GM23248 (cell line): ENCODE data around the gene TEKT3. TPM values are rescaled to one million over a fixed set of nuclear protein-coding genes. Genes with fewer than 3 reads are reported as not detected.

Experiments used
- DNase-seq: peaks from one replicate; pipeline ENCODE4 v3.0.0-alpha.2; 2015
- H2AFZ ChIP-seq: fragments of 200-600 bp; sonication (generic); 2 replicates; pipeline ENCODE4 v1.6.1; 2016; ENCODE audit warnings: antibody characterized with exemption
- H3F3A ChIP-seq: fragments of 200-600 bp; sonication (generic); 2 replicates; pipeline ENCODE4 v1.6.1; 2016; ENCODE audit warnings: mild to moderate bottlenecking, antibody characterized with exemption, mixed run types; ENCODE audit not compliant: insufficient read depth
- H3K27ac ChIP-seq: fragments of 200-600 bp; sonication (generic); 2 replicates; pipeline ENCODE4 v1.5.1; 2016; ENCODE audit warnings: mild to moderate bottlenecking
- H3K27me3 ChIP-seq: fragments of 200-600 bp; sonication (generic); replicated peaks from 2 replicates; pipeline ENCODE4 v1.6.1; 2016; ENCODE audit warnings: mild to moderate bottlenecking; ENCODE audit not compliant: insufficient read depth
- H3K36me3 ChIP-seq: fragments of 200-600 bp; sonication (generic); 2 replicates; pipeline ENCODE4 v1.6.1; 2016; ENCODE audit warnings: low read depth, mild to moderate bottlenecking
- H3K4me1 ChIP-seq: fragments of 200-600 bp; sonication (generic); 2 replicates; pipeline ENCODE4 v1.6.1; 2016; ENCODE audit warnings: mild to moderate bottlenecking; ENCODE audit not compliant: insufficient read depth
- H3K4me2 ChIP-seq: fragments of 200-600 bp; sonication (generic); one replicate; pipeline ENCODE4 v1.6.1; 2016; ENCODE audit warnings: mild to moderate bottlenecking; ENCODE audit not compliant: unreplicated experiment
- H3K4me3 ChIP-seq: fragments of 200-600 bp; sonication (generic); 2 replicates; pipeline ENCODE4 v1.5.1; 2016; ENCODE audit warnings: mild to moderate bottlenecking
- H3K79me2 ChIP-seq: fragments of 200-600 bp; sonication (generic); 2 replicates; pipeline ENCODE4 v1.6.1; 2016; ENCODE audit warnings: mild to moderate bottlenecking; ENCODE audit not compliant: insufficient read depth
- H3K9ac ChIP-seq: fragments of 200-600 bp; sonication (generic); 2 replicates; pipeline ENCODE4 v1.6.1; 2016; ENCODE audit warnings: mild to moderate bottlenecking
- H3K9me2 ChIP-seq: fragments of 200-600 bp; sonication (generic); 2 replicates; pipeline ENCODE4 v1.6.1; 2016; ENCODE audit warnings: mixed run types, mild to moderate bottlenecking, moderate library complexity; ENCODE audit not compliant: insufficient read depth
- H3K9me3 ChIP-seq: fragments of 200-600 bp; sonication (generic); one replicate; pipeline ENCODE4 v1.6.1; 2017; ENCODE audit warnings: low read depth
- H4K20me1 ChIP-seq: fragments of 200-600 bp; sonication (generic); 2 replicates; pipeline ENCODE4 v1.6.0; 2016; ENCODE audit not compliant: insufficient read depth
- EZH2 ChIP-seq: fragments of 200-600 bp; sonication (generic); IDR thresholded peaks from 2 replicates; pipeline ENCODE4 v1.6.1; 2018; ENCODE audit warnings: antibody characterized with exemption, mild to moderate bottlenecking; ENCODE audit not compliant: insufficient read depth, poor library complexity, severe bottlenecking
- EZH2phosphoT487 ChIP-seq: fragments of 200-600 bp; sonication (generic); IDR thresholded peaks from 2 replicates; pipeline ENCODE4 v1.6.1; 2018; ENCODE audit warnings: antibody characterized with exemption, moderate library complexity, mild to moderate bottlenecking, low read depth; ENCODE audit not compliant: insufficient read depth
- WGBS, 2 experiments: methylation state at CpG; one replicate each; pipeline ENCODE4 v1.1.6; 2015 to 2017; ENCODE audit warnings: low lambda C conversion rate in 2 of 2, low coverage in 1 of 2; ENCODE audit errors: missing lambda C conversion rate in 2 of 2; 5-methylcytosine and 5-hydroxymethylcytosine counted together
- in situ Hi-C: fragments of 300-500 bp; cut with MboI; formaldehyde crosslinking; loops from 2 replicates; pipeline ENCODE4 v1.15.0; 2020
- polyA plus RNA-seq: library from polyadenylated mRNA; unstranded; fragments of >200 nt; fragmentation: Nextera tagmentation; extraction: Ambion mirVana; gene quantifications from 2 replicates; pipeline ENCODE4 v1.2.1, GENCODE V29; 2016
- total RNA-seq: library from RNA; depleted of rRNA; stranded (reverse); fragments of >200 nt; shearing (Covaris generic); gene quantifications from 2 replicates; pipeline ENCODE4 v1.2.3, GENCODE V29; 2014

The TEKT3 gene
- total and polyA plus RNA-seq, 2 experiments from 2014 or later: not detected

- Histone ChIP-seq H3K27me3 (no peaks in the 10 kb centered on the region), H3F3A (peaks cover 20% of the 10 kb centered on the region), H3K4me2 (no peak overlapping the region), H3K4me1 (peaks cover 15% of the 10 kb centered on the region), H3K9me2 (no peaks in the 10 kb centered on the region), H2AFZ (no peak overlapping the region), H3K36me3 (no peaks in the 10 kb centered on the region), H3K27ac (no peak overlapping the region), H3K4me3 (no peak overlapping the region), H4K20me1 (no peaks in the 10 kb centered on the region), H3K9ac (no peak overlapping the region), H3K79me2 (no peaks in the 10 kb centered on the region), H3K9me3 (no peaks in the 10 kb centered on the region)
- WGBS, 2 experiments: 44 to 50% methylated on average over 2 of the region's 2 CpGs
- in situ Hi-C loops: no loop called here
- DNase-seq: no peak
- TF ChIP-seq EZH2phosphoT487 (no peak), EZH2 (no peak)
Observed at GRCh38 chr17:15284537-15284936, 56.9 kb downstream of the TEKT3 start.

- Histone ChIP-seq H3K27me3 (no peaks in the 10 kb centered on the region), H3K36me3 (no peaks in the 10 kb centered on the region)
- 80 to 83% methylated on average over 6 of the region's 6 CpGs for WGBS, 2 experiments
Observed at GRCh38 chr17:15284107-15284506, 57.3 kb downstream of the TEKT3 start.

GRCh38 chr17:15281909-15282308 lies 59.5 kb downstream of the TEKT3 start:
- Histone ChIP-seq H3K9me3 (no peaks in the 10 kb centered on the region), H3K9ac (no peak overlapping the region), H3K9me2 (no peaks in the 10 kb centered on the region), H4K20me1 (no peaks in the 10 kb centered on the region), H3F3A (peaks cover 27% of the 10 kb centered on the region), H2AFZ (no peak overlapping the region), H3K4me3 (no peak overlapping the region), H3K36me3 (no peaks in the 10 kb centered on the region), H3K27ac (no peak overlapping the region), H3K79me2 (no peaks in the 10 kb centered on the region), H3K27me3 (no peaks in the 10 kb centered on the region), H3K4me2 (no peak overlapping the region), H3K4me1 (peaks cover 18% of the 10 kb centered on the region)
- WGBS, 2 experiments: 80 to 89% methylated on average over 3 of the region's 3 CpGs
- in situ Hi-C loops: no loop called here
- peak; percentile 50 for DNase-seq
- no peak for TF ChIP-seq EZH2
- TF ChIP-seq EZH2phosphoT487: no peak

More at GRCh38 chr17:15284107-15284506, 57.3 kb downstream of the TEKT3 start:
- H4K20me1 ChIP-seq: no peaks in the 10 kb centered on the region
- no peak overlapping the region for H3K4me3 ChIP-seq
- no peak for TF ChIP-seq EZH2
- TF ChIP-seq EZH2phosphoT487: no peak
- H3K27ac ChIP-seq: no peak overlapping the region
- no peak overlapping the region for H2AFZ ChIP-seq
- H3K79me2 ChIP-seq: no peaks in the 10 kb centered on the region
- H3K4me2 ChIP-seq: no peak overlapping the region
- no peak overlapping the region for H3K9ac ChIP-seq
- in situ Hi-C loops: no loop called here
- peaks cover 21% of the 10 kb centered on the region for H3F3A ChIP-seq
- H3K9me3 ChIP-seq: no peaks in the 10 kb centered on the region
- no peak for DNase-seq
- no peaks in the 10 kb centered on the region for H3K9me2 ChIP-seq
- peaks cover 16% of the 10 kb centered on the region for H3K4me1 ChIP-seq

- peak overlapping the region; percentile 86 for H3K27ac ChIP-seq
- peaks cover 30% of the 10 kb centered on the region for H3F3A ChIP-seq
- peaks cover 18% of the 10 kb centered on the region for H3K4me1 ChIP-seq
- H3K79me2 ChIP-seq: no peaks in the 10 kb centered on the region
- TF ChIP-seq EZH2phosphoT487: no peak
- TF ChIP-seq EZH2: no peak
- peak overlapping the region; percentile 70 for H3K4me2 ChIP-seq
- H3K9ac ChIP-seq: peak overlapping the region; percentile 74
- H3K9me2 ChIP-seq: no peaks in the 10 kb centered on the region
- no peaks in the 10 kb centered on the region for H3K9me3 ChIP-seq
- H3K4me3 ChIP-seq: peak overlapping the region; percentile 56
- no peaks in the 10 kb centered on the region for H3K27me3 ChIP-seq
- WGBS, 2 experiments: 4 to 7% methylated on average over 2 of the region's 2 CpGs
- in situ Hi-C loops: no loop called here
- peak overlapping the region; percentile 44 for H2AFZ ChIP-seq
- H3K36me3 ChIP-seq: no peaks in the 10 kb centered on the region
- peak; percentile 97 for DNase-seq
- no peaks in the 10 kb centered on the region for H4K20me1 ChIP-seq
Observed at GRCh38 chr17:15278924-15279477, 62.4 kb downstream of the TEKT3 start.
